ENCODE measurements around the gene EEF1AKMT1.

EEF1AKMT1 gene

GRCh38 chr13:20716951-20717350, 56.8 kb downstream of the EEF1AKMT1 start:
- Histone ChIP-seq H3K9me3 (ENCODE audit: insufficient read depth, low read length) (no peaks in the 10 kb centered on the region), H3K9ac (ENCODE audit: low read length) (no peak overlapping the region), H3K27ac (ENCODE audit: low read depth, low read length) (no peak overlapping the region), H3K79me2 (ENCODE audit: insufficient read depth, low read length) (no peaks in the 10 kb centered on the region), H3K4me3 (ENCODE audit: insufficient read depth, low read length, poor library complexity, severe bottlenecking) (no peak overlapping the region), H3F3A (ENCODE audit: insufficient read depth) (no peaks in the 10 kb centered on the region), H3K4me2 (ENCODE audit: low read depth, low read length, poor library complexity, severe bottlenecking) (no peak overlapping the region), H3K36me3 (ENCODE audit: low read length) (no peaks in the 10 kb centered on the region), H3K27me3 (ENCODE audit: low read length) (no peaks in the 10 kb centered on the region), H3K9me2 (replicated peaks; ENCODE audit: insufficient read depth, low read length) (no peaks in the 10 kb centered on the region), H4K20me1 (ENCODE audit: low read depth, low read length) (no peaks in the 10 kb centered on the region), H2AFZ (ENCODE audit: low read depth, low read length, severe bottlenecking) (no peak overlapping the region)
- TF ChIP-seq EZH2phosphoT487 (conservative IDR thresholded peaks at IDR 0.05; ENCODE audit: low read length), result no peak
- TF ChIP-seq CTCF (IDR thresholded peaks at IDR 0.05; ENCODE audit: insufficient read depth, low read length, poor library complexity, severe bottlenecking), result no peak

GRCh38 chr13:20715330-20715712, 58.4 kb downstream of the EEF1AKMT1 start:
- Histone ChIP-seq H3K36me3 (ENCODE audit: low read length) (no peaks in the 10 kb centered on the region), H3K4me3 (ENCODE audit: insufficient read depth, low read length, poor library complexity, severe bottlenecking) (no peak overlapping the region), H3K9me2 (replicated peaks; ENCODE audit: insufficient read depth, low read length) (no peaks in the 10 kb centered on the region), H3K9me3 (ENCODE audit: insufficient read depth, low read length) (no peaks in the 10 kb centered on the region), H4K20me1 (ENCODE audit: low read depth, low read length) (no peaks in the 10 kb centered on the region), H3K27me3 (ENCODE audit: low read length) (no peaks in the 10 kb centered on the region), H3F3A (ENCODE audit: insufficient read depth) (no peaks in the 10 kb centered on the region), H2AFZ (ENCODE audit: low read depth, low read length, severe bottlenecking) (no peak overlapping the region), H3K79me2 (ENCODE audit: insufficient read depth, low read length) (no peaks in the 10 kb centered on the region), H3K27ac (ENCODE audit: low read depth, low read length) (no peak overlapping the region), H3K9ac (ENCODE audit: low read length) (no peak overlapping the region), H3K4me2 (ENCODE audit: low read depth, low read length, poor library complexity, severe bottlenecking) (no peak overlapping the region)
- TF ChIP-seq CTCF (IDR thresholded peaks at IDR 0.05; ENCODE audit: insufficient read depth, low read length, poor library complexity, severe bottlenecking) (no peak), EZH2phosphoT487 (conservative IDR thresholded peaks at IDR 0.05; ENCODE audit: low read length) (no peak)

GRCh38 chr13:20714563-20715329, 59.0 kb downstream of the EEF1AKMT1 start:
- no peaks in the 10 kb centered on the region for H3K27me3 ChIP-seq (ENCODE audit: low read length)
- H4K20me1 ChIP-seq (ENCODE audit: low read depth, low read length), result no peaks in the 10 kb centered on the region
- no peaks in the 10 kb centered on the region for H3K9me3 ChIP-seq (ENCODE audit: insufficient read depth, low read length)
- no peak overlapping the region for H3K4me2 ChIP-seq (ENCODE audit: low read depth, low read length, poor library complexity, severe bottlenecking)
- no peaks in the 10 kb centered on the region for H3F3A ChIP-seq (ENCODE audit: insufficient read depth)
- no peak overlapping the region for H3K27ac ChIP-seq (ENCODE audit: low read depth, low read length)
- no peak overlapping the region for H3K4me3 ChIP-seq (ENCODE audit: insufficient read depth, low read length, poor library complexity, severe bottlenecking)
- H3K9ac ChIP-seq (ENCODE audit: low read length), result no peak overlapping the region
- no peaks in the 10 kb centered on the region for H3K79me2 ChIP-seq (ENCODE audit: insufficient read depth, low read length)
- no peak overlapping the region for H2AFZ ChIP-seq (ENCODE audit: low read depth, low read length, severe bottlenecking)
- H3K36me3 ChIP-seq (ENCODE audit: low read length), result no peaks in the 10 kb centered on the region
- TF ChIP-seq CTCF (IDR thresholded peaks at IDR 0.05; ENCODE audit: insufficient read depth, low read length, poor library complexity, severe bottlenecking) (no peak), EZH2phosphoT487 (conservative IDR thresholded peaks at IDR 0.05; ENCODE audit: low read length) (no peak)
- H3K9me2 ChIP-seq (replicated peaks; ENCODE audit: insufficient read depth, low read length), result no peaks in the 10 kb centered on the region

Data from SU-DHL-6 (cell line).